ENCODE results near the gene STARD8.

STARD8 gene

GRCh38 chrX:68754406-68754805 is 106.9 kb downstream of the STARD8 start:
- DNase-seq: no peak

GRCh38 chrX:68755616-68756125 is 108.2 kb downstream of the STARD8 start:
- no peak for DNase-seq

- no peak for DNase-seq
Measured at GRCh38 chrX:68757331-68757730, 109.9 kb downstream of the STARD8 start.

GRCh38 chrX:68757731-68758130 is 110.3 kb downstream of the STARD8 start:
- no peak for DNase-seq

GRCh38 chrX:68758671-68759070 is 111.2 kb downstream of the STARD8 start:
- no peak for DNase-seq

GRCh38 chrX:68761086-68761485 is 113.6 kb downstream of the STARD8 start:
- DNase-seq: no peak

GRCh38 chrX:68762766-68763165 is 115.3 kb downstream of the STARD8 start:
- DNase-seq: no peak

- DNase-seq: no peak
Measured at GRCh38 chrX:68763481-68763880, 116.0 kb downstream of the STARD8 start.

Measured in stimulated activated CD4-positive, alpha-beta T cell treated with anti-CD3 and anti-CD28 coated beads, Interleukin-4, amount 100 ng/mL, for 4 hours (primary cell).